Right lobe of liver (tissue), 4 donors: ENCODE results near the gene RNF186.

Experiments used
- POLR2A ChIP-seq: fragments of 450-650 bp; IDR thresholded peaks from one replicate; pipeline ENCODE4 v1.6.1; 2017; ENCODE audit warnings: antibody characterized with exemption, mild to moderate bottlenecking
- TF ChIP-seq, protein P1 (sequence below), 4 donors: fragments of 200-600 bp in 3 of 4; fragments of 450-650 bp in 1 of 4; IDR thresholded peaks; one replicate each; pipeline versions ENCODE4 v1.5.1 to v1.8.0; 2016 to 2022; ENCODE audit warnings: antibody characterized with exemption in 4 of 4, mild to moderate bottlenecking in 2 of 4
- donor health status: DM: no; HTN: no; CAD: no.
- donor health status: DM: no; HTN: no; CAD: no.
- donor health status: DM: no; HTN: yes; CAD: no.

DNA sequence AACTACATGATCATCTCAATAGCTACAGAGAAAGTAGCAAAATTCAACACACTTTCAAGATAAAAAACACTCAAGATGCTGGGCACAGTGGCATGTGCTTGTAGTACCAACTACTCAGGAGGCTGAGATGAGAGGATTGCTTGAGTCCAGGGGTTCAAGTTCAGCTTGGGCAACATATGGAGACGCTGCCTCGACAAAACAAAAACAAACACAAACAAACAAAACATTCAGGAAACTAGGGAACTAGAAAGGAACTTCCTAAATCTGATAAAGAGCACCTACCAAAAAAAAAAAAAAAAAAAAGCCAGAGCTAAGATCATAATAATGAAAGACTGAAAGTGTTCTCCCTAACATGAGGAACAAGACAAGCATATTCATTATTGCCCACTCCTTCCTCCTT is 22.8 kb upstream of the RNF186 start:
- TF ChIP-seq, protein P1, sequence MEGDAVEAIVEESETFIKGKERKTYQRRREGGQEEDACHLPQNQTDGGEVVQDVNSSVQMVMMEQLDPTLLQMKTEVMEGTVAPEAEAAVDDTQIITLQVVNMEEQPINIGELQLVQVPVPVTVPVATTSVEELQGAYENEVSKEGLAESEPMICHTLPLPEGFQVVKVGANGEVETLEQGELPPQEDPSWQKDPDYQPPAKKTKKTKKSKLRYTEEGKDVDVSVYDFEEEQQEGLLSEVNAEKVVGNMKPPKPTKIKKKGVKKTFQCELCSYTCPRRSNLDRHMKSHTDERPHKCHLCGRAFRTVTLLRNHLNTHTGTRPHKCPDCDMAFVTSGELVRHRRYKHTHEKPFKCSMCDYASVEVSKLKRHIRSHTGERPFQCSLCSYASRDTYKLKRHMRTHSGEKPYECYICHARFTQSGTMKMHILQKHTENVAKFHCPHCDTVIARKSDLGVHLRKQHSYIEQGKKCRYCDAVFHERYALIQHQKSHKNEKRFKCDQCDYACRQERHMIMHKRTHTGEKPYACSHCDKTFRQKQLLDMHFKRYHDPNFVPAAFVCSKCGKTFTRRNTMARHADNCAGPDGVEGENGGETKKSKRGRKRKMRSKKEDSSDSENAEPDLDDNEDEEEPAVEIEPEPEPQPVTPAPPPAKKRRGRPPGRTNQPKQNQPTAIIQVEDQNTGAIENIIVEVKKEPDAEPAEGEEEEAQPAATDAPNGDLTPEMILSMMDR (IDR thresholded peaks at IDR 0.05) = no peak
- TF ChIP-seq POLR2A = no peak
